Left renal pelvis (tissue), 4 donors: ENCODE measurements around the gene CD9. TPM values are rescaled to one million over a fixed set of nuclear protein-coding genes. Genes with fewer than 3 reads are reported as not detected.

ENCODE experiments used
- DNase-seq, 4 donors: peaks; one replicate each; pipeline ENCODE4 v3.0.0-alpha.2; 2013; ENCODE audit warnings: low read depth in 4 of 4, low spot score in 3 of 4
- polyA plus RNA-seq, 4 donors: library from polyadenylated mRNA; unstranded; fragments of 120-200 nt; gene quantifications; one replicate each; pipeline ENCODE4 v1.2.1, GENCODE V29; 2013; ENCODE audit not compliant: insufficient read length in 4 of 4

Gene CD9
- polyA plus RNA-seq, 4 donors: 22.1 to 195 (median 183) TPM

- no peak for DNase-seq
These were observed 15.8 kb downstream of the CD9 start for GRCh38 chr12:6215932-6216494.

GRCh38 chr12:6216581-6216980, 16.4 kb downstream of the CD9 start:
- no peak for DNase-seq

- DNase-seq: no peak
These were observed 18.2 kb downstream of the CD9 start for GRCh38 chr12:6218347-6218925.

GRCh38 chr12:6219980-6220379, 19.8 kb downstream of the CD9 start:
- DNase-seq: no peak

- no peak for DNase-seq
These were observed 20.9 kb downstream of the CD9 start for GRCh38 chr12:6221146-6221545.

GRCh38 chr12:6222078-6222654, 22.0 kb downstream of the CD9 start:
- no peak for DNase-seq

- DNase-seq: no peak
These were observed 23.3 kb downstream of the CD9 start for GRCh38 chr12:6223545-6223944.

GRCh38 chr12:6224550-6224949, 24.4 kb downstream of the CD9 start:
- no peak for DNase-seq

- DNase-seq: no peak
These were observed 25.4 kb downstream of the CD9 start for GRCh38 chr12:6225630-6226001.

GRCh38 chr12:6226002-6226678, 25.9 kb downstream of the CD9 start:
- no peak for DNase-seq

GRCh38 chr12:6226679-6227051, 26.5 kb downstream of the CD9 start:
- DNase-seq: no peak

GRCh38 chr12:6228535-6229223, 28.5 kb downstream of the CD9 start:
- no peak for DNase-seq

GRCh38 chr12:6229224-6230218, 29.3 kb downstream of the CD9 start:
- no peak for DNase-seq

GRCh38 chr12:6230321-6231110, 30.3 kb downstream of the CD9 start:
- no peak for DNase-seq

GRCh38 chr12:6231359-6232268, 31.4 kb downstream of the CD9 start:
- DNase-seq: no peak

- no peak for DNase-seq
These were observed 33.1 kb downstream of the CD9 start for GRCh38 chr12:6233121-6233971.

GRCh38 chr12:6234214-6234613, 34.0 kb downstream of the CD9 start:
- DNase-seq: no peak

- no peak for DNase-seq
These were observed 34.7 kb downstream of the CD9 start for GRCh38 chr12:6234906-6235305.
